Nephron progenitor cell (in vitro differentiated cells): ENCODE results near the gene CEACAM18.
"Not testable (repeated sequence)": the region's sequence is repeated elsewhere in the genome, so short reads cannot be mapped to it uniquely, and the experiment has no call there.

Source experiments
- DNase-seq: peaks from one replicate; pipeline ENCODE4 v3.0.0; 2021
- H3K27ac Mint-ChIP-seq: 2 replicates; pipeline ENCODE4 v1.8.0; 2021; ENCODE audit warnings: mild to moderate bottlenecking, moderate library complexity, mixed read lengths
- H3K27me3 Mint-ChIP-seq: 2 replicates; pipeline ENCODE4 v1.8.0; 2021; ENCODE audit warnings: mild to moderate bottlenecking, low read depth, mixed read lengths; ENCODE audit not compliant: poor library complexity
- H3K36me3 Mint-ChIP-seq: 2 replicates; pipeline ENCODE4 v1.8.0; 2021; ENCODE audit warnings: low read depth, mixed read lengths
- H3K4me1 Mint-ChIP-seq: 2 replicates; pipeline ENCODE4 v1.8.0; 2021; ENCODE audit warnings: mixed read lengths
- H3K4me3 Mint-ChIP-seq: 2 replicates; pipeline ENCODE4 v1.8.0; 2021; ENCODE audit warnings: mild to moderate bottlenecking, moderate library complexity, mixed read lengths
- H3K9me3 Mint-ChIP-seq: 2 replicates; pipeline ENCODE4 v1.8.0; 2021; ENCODE audit warnings: mild to moderate bottlenecking, moderate library complexity, mixed read lengths
- CTCF ChIP-seq: fragments of 200-600 bp; sonication (generic); IDR thresholded peaks from 2 replicates; pipeline ENCODE4 v1.5.0; 2021; ENCODE audit warnings: antibody characterized with exemption

The CEACAM18 gene

GRCh38 chr19:51460164-51460992, 18.0 kb upstream of the CEACAM18 start:
- H3K4me3 Mint-ChIP-seq, result no peak overlapping the region
- no peak overlapping the region for H3K27ac Mint-ChIP-seq
- H3K27me3 Mint-ChIP-seq, result peaks cover 27% of the 10 kb centered on the region
- no peaks in the 10 kb centered on the region for H3K4me1 Mint-ChIP-seq
- peaks cover 59% of the 10 kb centered on the region for H3K9me3 Mint-ChIP-seq
- no peak for TF ChIP-seq CTCF
- no peak for DNase-seq
- H3K36me3 Mint-ChIP-seq, result no peaks in the 10 kb centered on the region

- Mint-ChIP-seq H3K9me3 (peaks cover 50% of the 10 kb centered on the region), H3K4me1 (no peaks in the 10 kb centered on the region), H3K27me3 (peaks cover 36% of the 10 kb centered on the region), H3K27ac (no peak overlapping the region), H3K36me3 (no peaks in the 10 kb centered on the region), H3K4me3 (no peak overlapping the region)
- TF ChIP-seq CTCF, result no peak
- no peak for DNase-seq
Observed at GRCh38 chr19:51461723-51462161, 16.6 kb upstream of the CEACAM18 start.

DNA sequence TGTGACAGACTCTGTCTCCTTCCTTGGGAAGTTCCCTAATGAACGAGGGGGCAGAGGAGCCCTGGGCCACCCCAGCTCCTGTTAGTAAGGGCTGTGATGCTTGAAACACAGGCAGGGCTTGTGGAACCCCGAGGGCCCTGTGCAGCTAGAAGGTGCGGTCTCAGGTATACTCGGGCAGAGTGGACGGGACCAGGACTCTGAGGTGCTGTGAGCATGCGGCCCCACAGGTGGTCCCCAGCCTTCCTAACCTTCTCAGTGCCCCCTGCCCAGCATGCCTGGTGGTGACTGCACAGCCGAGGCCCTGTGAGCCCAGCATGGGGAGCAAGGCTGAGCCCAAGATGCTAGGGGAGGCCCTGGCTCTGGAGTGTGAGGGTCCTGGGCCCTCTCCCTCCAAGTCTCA, 16.1 kb upstream of the CEACAM18 start:
- no peak for DNase-seq
- no peaks in the 10 kb centered on the region for H3K36me3 Mint-ChIP-seq

GRCh38 chr19:51462681-51463080, 15.7 kb upstream of the CEACAM18 start:
- H3K4me1 Mint-ChIP-seq, result no peaks in the 10 kb centered on the region
- TF ChIP-seq CTCF, result no peak
- H3K4me3 Mint-ChIP-seq, result no peak overlapping the region
- peaks cover 41% of the 10 kb centered on the region for H3K27me3 Mint-ChIP-seq
- no peak overlapping the region for H3K27ac Mint-ChIP-seq
- no peaks in the 10 kb centered on the region for H3K36me3 Mint-ChIP-seq
- no peak for DNase-seq
- H3K9me3 Mint-ChIP-seq, result peaks cover 47% of the 10 kb centered on the region

More for the DNA sequence above, 16.1 kb upstream of the CEACAM18 start:
- H3K27me3 Mint-ChIP-seq, result peaks cover 40% of the 10 kb centered on the region
- TF ChIP-seq CTCF, result no peak
- H3K4me1 Mint-ChIP-seq, result no peaks in the 10 kb centered on the region
- no peak overlapping the region for H3K27ac Mint-ChIP-seq
- no peak overlapping the region for H3K4me3 Mint-ChIP-seq
- H3K9me3 Mint-ChIP-seq, result peaks cover 48% of the 10 kb centered on the region

GRCh38 chr19:51463976-51464581, 14.3 kb upstream of the CEACAM18 start:
- not testable (repeated sequence) for H3K27ac Mint-ChIP-seq, H3K36me3 Mint-ChIP-seq, H3K4me1 Mint-ChIP-seq, DNase-seq, H3K4me3 Mint-ChIP-seq
- peaks cover 41% of the 10 kb centered on the region for H3K27me3 Mint-ChIP-seq
- H3K9me3 Mint-ChIP-seq, result peaks cover 40% of the 10 kb centered on the region

DNA sequence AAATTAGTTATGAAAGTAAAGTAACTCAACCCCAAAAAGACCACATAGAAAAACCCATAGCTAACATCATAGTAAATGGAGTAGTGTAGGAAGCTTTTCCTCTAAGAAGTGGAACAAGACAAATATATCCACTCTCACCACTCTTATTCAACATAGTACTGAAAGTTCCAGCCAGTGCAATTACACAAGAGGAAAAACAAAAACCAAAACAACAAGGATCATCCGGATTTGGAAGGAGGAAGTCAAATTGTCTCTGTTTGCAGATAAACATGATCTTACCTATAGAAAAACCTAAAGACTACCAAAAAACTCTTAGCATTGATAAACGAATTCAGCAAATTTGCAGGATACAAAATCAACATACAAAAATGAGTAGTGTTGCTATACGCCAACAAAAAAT, 11.6 kb upstream of the CEACAM18 start:
- H3K4me1 Mint-ChIP-seq, result no peaks in the 10 kb centered on the region
- no peaks in the 10 kb centered on the region for H3K36me3 Mint-ChIP-seq
- TF ChIP-seq CTCF, result no peak
- peaks cover 26% of the 10 kb centered on the region for H3K9me3 Mint-ChIP-seq
- no peak for DNase-seq
- peaks cover 38% of the 10 kb centered on the region for H3K27me3 Mint-ChIP-seq
- no peak overlapping the region for H3K4me3 Mint-ChIP-seq
- H3K27ac Mint-ChIP-seq, result no peak overlapping the region
